Ascending aorta (tissue), 2 donors: ENCODE measurements around the gene SLC25A13. TPM values are rescaled to one million over a fixed set of nuclear protein-coding genes. Genes with fewer than 3 reads are reported as not detected.

ENCODE experiments used
- DNase-seq, 2 donors: peaks; one replicate each; pipeline ENCODE4 v3.0.0-alpha.2; 2019; ENCODE audit warnings: low spot score in 2 of 2
- H3K27ac ChIP-seq, 2 donors: fragments of 200-600 bp; sonication (generic); one replicate each; pipeline ENCODE4 v1.5.1; 2016 to 2017; ENCODE audit warnings: mild to moderate bottlenecking in 1 of 2
- H3K27me3 ChIP-seq: fragments of 200-600 bp; sonication (generic); one replicate; pipeline ENCODE4 v1.5.1; 2017
- H3K36me3 ChIP-seq, 2 donors: fragments of 200-600 bp; sonication (generic); one replicate each; pipeline ENCODE4 v1.5.1; 2016
- H3K4me1 ChIP-seq, 2 donors: fragments of 200-600 bp; sonication (generic); one replicate each; pipeline ENCODE4 v1.5.1; 2016 to 2017; ENCODE audit warnings: mild to moderate bottlenecking in 1 of 2
- H3K4me3 ChIP-seq, 2 donors: fragments of 200-600 bp; sonication (generic); one replicate each; pipeline ENCODE4 v1.5.1; 2016 to 2017; ENCODE audit warnings: mild to moderate bottlenecking in 1 of 2
- H3K9me3 ChIP-seq, 2 donors: fragments of 200-600 bp; sonication (generic); one replicate each; pipeline ENCODE4 v1.5.1; 2016
- intact Hi-C: fragments of 100-400 bp; cut with DNase I; formaldehyde crosslinking; loops from one replicate; pipeline ENCODE4 v1.15.1; 2023
- total RNA-seq: library from RNA; depleted of rRNA; stranded (reverse); fragments of >200 nt; gene quantifications from one replicate; pipeline ENCODE4 v1.1.0, GENCODE V29; 2016
- TF ChIP-seq, protein P1 (sequence below), 3 experiments: fragments of 200-600 bp in 2 of 3; fragments of 450-650 bp in 1 of 3; sonication (generic) in 2 of 3; IDR thresholded peaks; one replicate each; pipeline ENCODE4 v1.5.1; 2016 to 2019; ENCODE audit warnings: antibody characterized with exemption in 3 of 3, mild to moderate bottlenecking in 1 of 3, moderate library complexity in 1 of 3

SLC25A13 gene
- total RNA-seq, 1 donor from 2014 or later, result 5.6 TPM

DNA sequence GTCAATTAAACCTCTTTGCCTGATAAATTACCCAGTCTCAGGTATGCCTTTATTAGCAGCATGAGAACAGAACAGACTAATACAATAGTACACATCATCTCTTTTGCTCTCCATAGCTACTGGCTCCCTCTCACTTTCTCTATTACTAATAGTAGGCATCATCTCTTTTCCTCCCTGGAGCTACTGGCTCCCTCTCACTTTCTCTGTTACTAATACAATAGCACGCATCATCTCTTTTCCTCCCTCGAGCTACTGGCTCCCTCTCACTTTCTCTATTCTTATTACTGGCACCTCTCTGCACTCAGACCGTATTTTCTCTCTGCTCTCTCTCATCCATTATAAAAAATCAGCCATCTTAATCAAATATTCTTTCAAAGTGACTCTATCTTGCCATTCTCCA, 37.1 kb downstream of the SLC25A13 start:
- no peak for DNase-seq
- H3K27me3 ChIP-seq, result no peaks in the 10 kb centered on the region
- no peaks in the 10 kb centered on the region for H3K9me3 ChIP-seq
- TF ChIP-seq, protein P1, sequence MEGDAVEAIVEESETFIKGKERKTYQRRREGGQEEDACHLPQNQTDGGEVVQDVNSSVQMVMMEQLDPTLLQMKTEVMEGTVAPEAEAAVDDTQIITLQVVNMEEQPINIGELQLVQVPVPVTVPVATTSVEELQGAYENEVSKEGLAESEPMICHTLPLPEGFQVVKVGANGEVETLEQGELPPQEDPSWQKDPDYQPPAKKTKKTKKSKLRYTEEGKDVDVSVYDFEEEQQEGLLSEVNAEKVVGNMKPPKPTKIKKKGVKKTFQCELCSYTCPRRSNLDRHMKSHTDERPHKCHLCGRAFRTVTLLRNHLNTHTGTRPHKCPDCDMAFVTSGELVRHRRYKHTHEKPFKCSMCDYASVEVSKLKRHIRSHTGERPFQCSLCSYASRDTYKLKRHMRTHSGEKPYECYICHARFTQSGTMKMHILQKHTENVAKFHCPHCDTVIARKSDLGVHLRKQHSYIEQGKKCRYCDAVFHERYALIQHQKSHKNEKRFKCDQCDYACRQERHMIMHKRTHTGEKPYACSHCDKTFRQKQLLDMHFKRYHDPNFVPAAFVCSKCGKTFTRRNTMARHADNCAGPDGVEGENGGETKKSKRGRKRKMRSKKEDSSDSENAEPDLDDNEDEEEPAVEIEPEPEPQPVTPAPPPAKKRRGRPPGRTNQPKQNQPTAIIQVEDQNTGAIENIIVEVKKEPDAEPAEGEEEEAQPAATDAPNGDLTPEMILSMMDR (IDR thresholded peaks at IDR 0.05), result no peak
- H3K36me3 ChIP-seq, result no peaks in the 10 kb centered on the region
- no peaks in the 10 kb centered on the region for H3K4me1 ChIP-seq
- no peak overlapping the region for H3K27ac ChIP-seq
- no peak overlapping the region for H3K4me3 ChIP-seq
- intact Hi-C loops, result no loop called here

DNA sequence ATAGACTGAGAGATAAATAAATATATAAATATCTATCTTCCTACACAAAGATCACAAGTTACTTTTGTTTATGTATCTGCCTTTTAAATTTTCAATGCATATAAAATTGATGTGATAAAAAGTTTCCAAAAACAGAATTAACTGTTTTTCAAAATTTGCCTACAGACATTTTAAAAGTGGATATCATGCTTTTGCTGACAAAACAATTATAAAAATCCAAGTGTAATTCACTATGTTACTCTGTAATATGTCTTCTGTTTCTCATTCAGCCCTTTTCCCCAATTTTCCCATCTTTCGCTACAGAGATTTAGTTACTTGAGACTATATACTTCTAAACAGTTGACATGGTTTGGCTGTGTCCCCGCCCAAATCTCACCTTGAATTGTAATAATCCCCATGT, 37.7 kb downstream of the SLC25A13 start:
- Histone ChIP-seq H3K36me3 (no peaks in the 10 kb centered on the region), H3K27me3 (no peaks in the 10 kb centered on the region), H3K4me1 (no peaks in the 10 kb centered on the region), H3K4me3 (no peak overlapping the region), H3K9me3 (no peaks in the 10 kb centered on the region), H3K27ac (no peak overlapping the region)
- TF ChIP-seq, protein P1 (IDR thresholded peaks at IDR 0.05), result no peak
- DNase-seq, result no peak
- intact Hi-C loops, result no loop called here

GRCh38 chr7:96282835-96283234, 39.1 kb downstream of the SLC25A13 start:
- no peak overlapping the region for H3K4me3 ChIP-seq
- DNase-seq, result no peak
- intact Hi-C loops, result no loop called here
- no peaks in the 10 kb centered on the region for H3K9me3 ChIP-seq
- H3K27ac ChIP-seq, result no peak overlapping the region
- no peaks in the 10 kb centered on the region for H3K4me1 ChIP-seq
- TF ChIP-seq, protein P1 (IDR thresholded peaks at IDR 0.05), result no peak
- H3K27me3 ChIP-seq, result no peaks in the 10 kb centered on the region
- no peaks in the 10 kb centered on the region for H3K36me3 ChIP-seq

DNA sequence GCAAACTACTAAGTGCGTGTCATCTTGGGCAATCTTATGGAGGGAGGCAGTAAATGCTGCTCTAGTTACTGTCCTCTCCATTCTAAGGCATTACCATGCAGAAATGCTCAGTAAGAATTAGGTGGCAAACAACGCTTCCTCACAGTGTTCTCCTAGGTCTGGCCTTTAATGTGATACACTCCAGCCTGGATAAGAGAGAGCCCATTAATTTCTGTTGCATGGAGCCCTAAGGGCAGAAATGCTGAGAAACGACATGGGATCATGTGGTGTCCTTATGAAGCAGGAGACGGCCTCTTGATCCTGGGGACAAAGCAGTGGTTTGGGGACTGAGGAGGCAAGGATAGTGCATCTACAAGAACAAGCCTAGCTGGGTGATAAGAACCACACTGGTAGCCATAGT, 44.0 kb downstream of the SLC25A13 start:
- DNase-seq, result no peak
- no peak overlapping the region for H3K27ac ChIP-seq
- no peaks in the 10 kb centered on the region for H3K4me1 ChIP-seq
- H3K36me3 ChIP-seq, result peaks cover 9 to 18% of the 10 kb centered on the region in 2 donors
- H3K27me3 ChIP-seq, result no peaks in the 10 kb centered on the region
- TF ChIP-seq, protein P1 (IDR thresholded peaks at IDR 0.05), result no peak
- no peak overlapping the region for H3K4me3 ChIP-seq
- intact Hi-C loops, result no loop called here
- no peaks in the 10 kb centered on the region for H3K9me3 ChIP-seq

GRCh38 chr7:96276019-96276418, 45.9 kb downstream of the SLC25A13 start:
- Histone ChIP-seq H3K36me3 (peaks cover 9 to 18% of the 10 kb centered on the region in 2 donors), H3K4me1 (no peaks in the 10 kb centered on the region), H3K9me3 (no peaks in the 10 kb centered on the region), H3K27ac (no peak overlapping the region), H3K27me3 (no peaks in the 10 kb centered on the region), H3K4me3 (no peak overlapping the region)
- no peak for DNase-seq
- intact Hi-C loops, result no loop called here
- TF ChIP-seq, protein P1 (IDR thresholded peaks at IDR 0.05), result no peak

DNA sequence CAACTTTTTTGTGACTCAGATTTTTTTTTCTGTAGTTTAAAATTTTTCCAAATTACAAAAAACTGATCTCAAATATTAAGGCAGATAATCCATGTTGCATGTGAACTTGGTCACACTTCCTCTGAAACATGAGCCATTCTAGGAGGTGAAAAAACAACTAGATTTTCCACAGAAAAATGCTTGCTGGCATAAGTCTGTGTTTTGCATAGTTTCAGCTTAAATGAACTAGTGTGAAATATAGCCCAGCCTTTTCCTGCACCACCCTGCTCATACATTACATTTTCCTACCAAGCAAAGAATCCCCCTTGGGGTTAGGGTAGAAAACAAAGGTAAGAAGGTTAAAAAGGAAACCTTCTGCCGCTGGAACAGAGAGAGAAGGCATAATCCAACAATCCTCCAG, 48.2 kb downstream of the SLC25A13 start:
- no peak for DNase-seq
- Histone ChIP-seq H3K4me3 (no peak overlapping the region), H3K27ac (no peak overlapping the region), H3K9me3 (no peaks in the 10 kb centered on the region), H3K4me1 (no peaks in the 10 kb centered on the region), H3K27me3 (no peaks in the 10 kb centered on the region), H3K36me3 (peaks cover 12 to 26% of the 10 kb centered on the region in 2 donors)
- TF ChIP-seq, protein P1 (IDR thresholded peaks at IDR 0.05), result no peak
- intact Hi-C loops, result no loop called here
